Astrocyte (in vitro differentiated cells and primary cell): ENCODE measurements around the gene MYO3B. TPM values are rescaled to one million over a fixed set of nuclear protein-coding genes. Genes with fewer than 3 reads are reported as not detected.

Experiments used
- DNase-seq: peaks from one replicate; pipeline ENCODE4 v3.0.0-alpha.2; 2010; ENCODE audit warnings: low read depth
- FAIRE-seq: peaks from 2 replicates; lab custom pipeline; 2011; peaks lifted over from hg19 to GRCh38; lab: Jason Lieb, UNC
- H2AFZ ChIP-seq: 2 replicates; pipeline ENCODE4 v1.6.0; 2012; ENCODE audit warnings: low read depth, low read length, inconsistent platforms
- H3K27ac ChIP-seq: 2 replicates; pipeline ENCODE4 v1.5.1; 2011; ENCODE audit warnings: low read depth, low read length, inconsistent platforms
- H3K27me3 ChIP-seq: 2 replicates; pipeline ENCODE4 v1.6.0; 2011; ENCODE audit warnings: low read length, inconsistent platforms; ENCODE audit not compliant: insufficient read depth
- H3K36me3 ChIP-seq: 2 replicates; pipeline ENCODE4 v1.5.1; 2011; ENCODE audit warnings: low read length, inconsistent platforms; ENCODE audit not compliant: insufficient read depth
- H3K4me1 ChIP-seq: 2 replicates; pipeline ENCODE4 v1.5.1; 2011; ENCODE audit warnings: low read length, inconsistent platforms; ENCODE audit not compliant: insufficient read depth
- H3K4me2 ChIP-seq: 2 replicates; pipeline ENCODE4 v1.6.0; 2012; ENCODE audit warnings: low read length, inconsistent platforms
- H3K4me3 ChIP-seq: 2 replicates; pipeline ENCODE4 v1.5.1; 2011; ENCODE audit warnings: low read depth, mild to moderate bottlenecking, low read length, inconsistent platforms; ENCODE audit not compliant: insufficient read depth
- H3K79me2 ChIP-seq: 2 replicates; pipeline ENCODE4 v1.6.0; 2012; ENCODE audit warnings: mild to moderate bottlenecking, low read length, inconsistent platforms; ENCODE audit not compliant: insufficient read depth
- H3K9ac ChIP-seq: 2 replicates; pipeline ENCODE4 v1.6.0; 2012; ENCODE audit warnings: mild to moderate bottlenecking, low read length, inconsistent platforms
- H3K9me3 ChIP-seq: 2 replicates; pipeline ENCODE4 v1.5.1; 2012; ENCODE audit warnings: low read depth, mild to moderate bottlenecking, low read length, inconsistent platforms; ENCODE audit not compliant: insufficient read depth
- H4K20me1 ChIP-seq: 2 replicates; pipeline ENCODE4 v1.6.0; 2012; ENCODE audit warnings: low read length, inconsistent platforms; ENCODE audit not compliant: insufficient read depth
- H3K27ac Mint-ChIP-seq: one replicate; pipeline ENCODE4 v1.8.0; 2021; ENCODE audit warnings: mild to moderate bottlenecking, mixed read lengths; ENCODE audit not compliant: unreplicated experiment
- H3K27me3 Mint-ChIP-seq: one replicate; pipeline ENCODE4 v1.8.0; 2021; ENCODE audit warnings: low read depth, mixed read lengths; ENCODE audit not compliant: unreplicated experiment
- H3K36me3 Mint-ChIP-seq: one replicate; pipeline ENCODE4 v1.8.0; 2021; ENCODE audit warnings: low read depth, mixed read lengths; ENCODE audit not compliant: unreplicated experiment
- H3K4me1 Mint-ChIP-seq: one replicate; pipeline ENCODE4 v1.8.0; 2021; ENCODE audit warnings: low read depth, mixed read lengths; ENCODE audit not compliant: unreplicated experiment
- H3K4me3 Mint-ChIP-seq: one replicate; pipeline ENCODE4 v1.8.0; 2021; ENCODE audit warnings: mild to moderate bottlenecking, moderate library complexity, mixed read lengths; ENCODE audit not compliant: unreplicated experiment
- H3K9me3 Mint-ChIP-seq: one replicate; pipeline ENCODE4 v1.8.0; 2021; ENCODE audit warnings: mild to moderate bottlenecking, mixed read lengths; ENCODE audit not compliant: unreplicated experiment
- EZH2 ChIP-seq: IDR thresholded peaks from 2 replicates; pipeline ENCODE4 v1.6.1; 2012; ENCODE audit warnings: mild to moderate bottlenecking, low read length, inconsistent platforms; ENCODE audit not compliant: insufficient read depth
- total RNA-seq: library from RNA; stranded (reverse); gene quantifications from 2 replicates; pipeline ENCODE4 v1.2.1, GENCODE V29; 2021
- TF ChIP-seq, protein P1 (sequence below): IDR thresholded peaks from 2 replicates; pipeline ENCODE4 v1.5.1; 2011; ENCODE audit warnings: low read depth, mild to moderate bottlenecking, inconsistent platforms, low read length, moderate library complexity; ENCODE audit not compliant: insufficient read depth

The MYO3B gene
- total RNA-seq, 1 donor from 2014 or later = not detected

DNA sequence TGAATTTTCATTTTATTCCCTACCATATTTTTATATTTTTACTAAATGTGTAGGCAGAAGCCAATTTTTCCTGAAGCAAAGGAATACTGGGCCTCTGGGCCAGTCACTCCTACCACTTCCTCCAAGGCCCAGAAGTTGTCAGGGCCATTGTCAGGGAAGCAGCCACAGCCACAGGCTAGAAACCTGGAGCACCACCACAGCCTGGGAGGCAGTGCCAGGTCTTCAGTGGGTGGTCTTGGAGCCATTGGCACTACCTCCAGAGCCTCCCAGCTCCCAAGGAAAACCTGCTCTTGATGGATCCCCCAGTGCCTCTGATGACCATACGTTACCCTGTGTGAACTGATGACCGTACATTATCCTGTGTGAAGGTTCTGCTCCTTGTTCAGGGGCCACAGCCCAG lies 401.6 kb downstream of the MYO3B start:
- Mint-ChIP-seq H3K4me1 (no peaks in the 10 kb centered on the region), H3K9me3 (no peaks in the 10 kb centered on the region), H3K4me3 (no peak overlapping the region), H3K36me3 (no peaks in the 10 kb centered on the region), H3K27me3 (no peaks in the 10 kb centered on the region), H3K27ac (no peak overlapping the region)
- H3K27ac ChIP-seq = no peak overlapping the region
- FAIRE-seq (no peak), DNase-seq (no peak)
- no peaks in the 10 kb centered on the region for H3K79me2 ChIP-seq
- H3K4me3 ChIP-seq = no peak overlapping the region
- H3K4me2 ChIP-seq = no peak overlapping the region
- no peaks in the 10 kb centered on the region for H3K9me3 ChIP-seq
- H3K4me1 ChIP-seq = no peaks in the 10 kb centered on the region
- no peak overlapping the region for H3K9ac ChIP-seq
- H3K36me3 ChIP-seq = no peaks in the 10 kb centered on the region
- H2AFZ ChIP-seq = no peak overlapping the region
- TF ChIP-seq, protein P1, sequence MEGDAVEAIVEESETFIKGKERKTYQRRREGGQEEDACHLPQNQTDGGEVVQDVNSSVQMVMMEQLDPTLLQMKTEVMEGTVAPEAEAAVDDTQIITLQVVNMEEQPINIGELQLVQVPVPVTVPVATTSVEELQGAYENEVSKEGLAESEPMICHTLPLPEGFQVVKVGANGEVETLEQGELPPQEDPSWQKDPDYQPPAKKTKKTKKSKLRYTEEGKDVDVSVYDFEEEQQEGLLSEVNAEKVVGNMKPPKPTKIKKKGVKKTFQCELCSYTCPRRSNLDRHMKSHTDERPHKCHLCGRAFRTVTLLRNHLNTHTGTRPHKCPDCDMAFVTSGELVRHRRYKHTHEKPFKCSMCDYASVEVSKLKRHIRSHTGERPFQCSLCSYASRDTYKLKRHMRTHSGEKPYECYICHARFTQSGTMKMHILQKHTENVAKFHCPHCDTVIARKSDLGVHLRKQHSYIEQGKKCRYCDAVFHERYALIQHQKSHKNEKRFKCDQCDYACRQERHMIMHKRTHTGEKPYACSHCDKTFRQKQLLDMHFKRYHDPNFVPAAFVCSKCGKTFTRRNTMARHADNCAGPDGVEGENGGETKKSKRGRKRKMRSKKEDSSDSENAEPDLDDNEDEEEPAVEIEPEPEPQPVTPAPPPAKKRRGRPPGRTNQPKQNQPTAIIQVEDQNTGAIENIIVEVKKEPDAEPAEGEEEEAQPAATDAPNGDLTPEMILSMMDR = no peak
- no peak for TF ChIP-seq EZH2
- no peaks in the 10 kb centered on the region for H4K20me1 ChIP-seq
- no peaks in the 10 kb centered on the region for H3K27me3 ChIP-seq

DNA sequence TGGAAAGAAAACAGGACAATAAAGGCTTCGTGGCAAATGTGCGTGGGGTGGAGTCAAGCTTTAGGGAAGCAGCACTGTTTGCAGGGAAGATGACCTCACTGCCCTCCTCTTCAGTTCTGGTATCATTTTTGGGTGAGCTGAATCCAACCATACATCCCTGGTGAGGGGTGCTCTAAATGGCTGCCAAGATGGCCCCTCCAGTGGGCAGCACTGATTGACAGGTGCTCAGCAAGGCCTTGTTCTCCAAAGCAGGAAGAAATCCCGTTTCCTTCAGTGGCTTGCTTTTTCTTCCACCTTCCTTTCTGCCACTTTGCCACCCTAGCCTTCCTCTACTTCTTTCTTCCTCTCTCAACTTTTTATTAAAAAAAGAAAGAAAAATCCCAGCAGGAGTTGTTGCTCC lies 404.4 kb downstream of the MYO3B start:
- no peak for FAIRE-seq
- TF ChIP-seq, protein P1 = no peak
- TF ChIP-seq EZH2 = no peak

DNA sequence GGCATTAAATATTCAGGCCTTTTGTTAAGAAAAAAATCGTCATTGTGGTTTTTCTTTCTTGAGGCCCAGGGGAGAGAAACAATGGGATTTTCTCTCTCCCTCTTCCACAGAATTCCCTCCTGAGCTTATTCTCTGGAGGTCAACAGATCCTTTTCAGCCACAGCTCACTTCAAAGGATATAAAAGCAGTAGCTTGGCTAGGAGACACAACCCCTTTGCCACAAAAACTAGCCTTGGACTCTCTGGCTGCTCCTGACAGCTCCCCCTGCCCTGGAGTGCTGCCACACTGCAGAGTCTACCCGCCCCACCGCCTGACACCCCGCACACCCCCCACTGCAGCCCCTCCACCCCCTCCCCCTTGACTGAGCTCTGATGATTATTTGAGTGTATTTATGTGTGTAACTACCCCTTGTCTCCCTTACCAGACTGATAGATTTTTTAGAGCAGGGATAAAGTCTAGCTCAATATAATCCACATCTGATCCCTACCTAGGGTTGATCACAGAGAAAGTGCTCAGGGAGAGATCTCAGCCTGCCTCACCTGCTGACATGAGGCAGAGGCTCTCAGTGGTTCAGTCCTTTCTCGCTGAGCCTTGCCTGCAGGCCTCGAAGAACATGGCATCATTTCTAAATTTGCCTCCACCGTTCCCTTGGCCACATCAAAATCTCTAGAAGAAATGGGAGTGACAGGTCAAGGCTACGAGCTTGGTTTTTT lies 405.0 kb downstream of the MYO3B start:
- H3K9me3 ChIP-seq = no peaks in the 10 kb centered on the region
- Mint-ChIP-seq H3K27ac (no peak overlapping the region), H3K36me3 (no peaks in the 10 kb centered on the region), H3K4me1 (no peaks in the 10 kb centered on the region), H3K4me3 (no peak overlapping the region), H3K9me3 (no peaks in the 10 kb centered on the region), H3K27me3 (no peaks in the 10 kb centered on the region)
- H3K9ac ChIP-seq = no peak overlapping the region
- H3K4me3 ChIP-seq = no peak overlapping the region
- FAIRE-seq (no peak), DNase-seq (peak; percentile 0)
- H3K27ac ChIP-seq = no peak overlapping the region
- H3K27me3 ChIP-seq = no peaks in the 10 kb centered on the region
- H3K79me2 ChIP-seq = no peaks in the 10 kb centered on the region
- H3K4me1 ChIP-seq = no peaks in the 10 kb centered on the region
- no peaks in the 10 kb centered on the region for H4K20me1 ChIP-seq
- H3K4me2 ChIP-seq = no peak overlapping the region
- no peaks in the 10 kb centered on the region for H3K36me3 ChIP-seq
- no peak for TF ChIP-seq EZH2
- TF ChIP-seq, protein P1 = no peak
- no peak overlapping the region for H2AFZ ChIP-seq

More for the DNA sequence above, 404.4 kb downstream of the MYO3B start:
- Mint-ChIP-seq H3K27me3 (no peaks in the 10 kb centered on the region), H3K4me1 (no peaks in the 10 kb centered on the region), H3K4me3 (no peak overlapping the region), H3K9me3 (no peaks in the 10 kb centered on the region), H3K36me3 (no peaks in the 10 kb centered on the region), H3K27ac (no peak overlapping the region)
- Histone ChIP-seq H3K27me3 (no peaks in the 10 kb centered on the region), H3K4me2 (no peak overlapping the region), H3K9me3 (no peaks in the 10 kb centered on the region), H3K4me1 (no peaks in the 10 kb centered on the region), H3K4me3 (no peak overlapping the region), H3K79me2 (no peaks in the 10 kb centered on the region), H3K36me3 (no peaks in the 10 kb centered on the region), H2AFZ (no peak overlapping the region), H3K9ac (no peak overlapping the region), H3K27ac (no peak overlapping the region), H4K20me1 (no peaks in the 10 kb centered on the region)
- no peak for DNase-seq
